ENCODE measurements around the gene AIMP1.
A peak's percentile ranks its signal among the peaks of the same experiment; 100 is the strongest.

The AIMP1 gene

GRCh38 chr4:106312997-106313522 lies 3.3 kb upstream of the AIMP1 start:
- CTCF ChIA-PET = interaction anchor here (0.7 kb wide), 1 partner anchor 13 kb away, joined by 4 read pairs; no protein-coding TSS in a partner anchor
- Histone ChIP-seq H3K4me1 (ENCODE audit: control insufficient read depth, insufficient read depth, low read length) (peaks cover 2% of the 10 kb centered on the region; the same call in 1 of the 2 replicates), H3K9me3 (ENCODE audit: control insufficient read depth, insufficient read depth, low read depth, low read length) (no peaks in the 10 kb centered on the region), H3K36me3 (ENCODE audit: control insufficient read depth in 2 of 2, insufficient read depth in 1 of 2, low read length in 2 of 2) (peaks cover 0 to 6% of the 10 kb centered on the region in 2 experiments; a peak in 1 of 3 replicates), H3K27ac (ENCODE audit: extremely low read depth, low read depth, low read length) (no peak overlapping the region), H3K4me3 (ENCODE audit: low read depth, low read length) (no peak overlapping the region)
- POLR2A ChIA-PET = no interaction called here
- no peak for TF ChIP-seq ZNF677 (tag by site-specific recombination; IDR thresholded peaks at IDR 0.05)
- TF ChIP-seq, protein P1, sequence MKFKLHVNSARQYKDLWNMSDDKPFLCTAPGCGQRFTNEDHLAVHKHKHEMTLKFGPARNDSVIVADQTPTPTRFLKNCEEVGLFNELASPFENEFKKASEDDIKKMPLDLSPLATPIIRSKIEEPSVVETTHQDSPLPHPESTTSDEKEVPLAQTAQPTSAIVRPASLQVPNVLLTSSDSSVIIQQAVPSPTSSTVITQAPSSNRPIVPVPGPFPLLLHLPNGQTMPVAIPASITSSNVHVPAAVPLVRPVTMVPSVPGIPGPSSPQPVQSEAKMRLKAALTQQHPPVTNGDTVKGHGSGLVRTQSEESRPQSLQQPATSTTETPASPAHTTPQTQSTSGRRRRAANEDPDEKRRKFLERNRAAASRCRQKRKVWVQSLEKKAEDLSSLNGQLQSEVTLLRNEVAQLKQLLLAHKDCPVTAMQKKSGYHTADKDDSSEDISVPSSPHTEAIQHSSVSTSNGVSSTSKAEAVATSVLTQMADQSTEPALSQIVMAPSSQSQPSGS (tag by site-specific recombination; IDR thresholded peaks at IDR 0.05; ENCODE audit: low read depth) = no peak
- no peak for TF ChIP-seq ZNF510 (tag by site-specific recombination; IDR thresholded peaks at IDR 0.05; ENCODE audit: insufficient replicate concordance)
- TF ChIP-seq PRDM1 (tag by site-specific recombination; IDR thresholded peaks at IDR 0.05) = 0 out of 2 replicates have a peak, but pooled peaks have one; percentile 29
- TF ChIP-seq, protein P2, sequence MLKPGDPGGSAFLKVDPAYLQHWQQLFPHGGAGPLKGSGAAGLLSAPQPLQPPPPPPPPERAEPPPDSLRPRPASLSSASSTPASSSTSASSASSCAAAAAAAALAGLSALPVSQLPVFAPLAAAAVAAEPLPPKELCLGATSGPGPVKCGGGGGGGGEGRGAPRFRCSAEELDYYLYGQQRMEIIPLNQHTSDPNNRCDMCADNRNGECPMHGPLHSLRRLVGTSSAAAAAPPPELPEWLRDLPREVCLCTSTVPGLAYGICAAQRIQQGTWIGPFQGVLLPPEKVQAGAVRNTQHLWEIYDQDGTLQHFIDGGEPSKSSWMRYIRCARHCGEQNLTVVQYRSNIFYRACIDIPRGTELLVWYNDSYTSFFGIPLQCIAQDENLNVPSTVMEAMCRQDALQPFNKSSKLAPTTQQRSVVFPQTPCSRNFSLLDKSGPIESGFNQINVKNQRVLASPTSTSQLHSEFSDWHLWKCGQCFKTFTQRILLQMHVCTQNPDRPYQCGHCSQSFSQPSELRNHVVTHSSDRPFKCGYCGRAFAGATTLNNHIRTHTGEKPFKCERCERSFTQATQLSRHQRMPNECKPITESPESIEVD (tag by site-specific recombination; IDR thresholded peaks at IDR 0.05) = 0 out of 2 replicates have a peak, but pooled peaks have one; percentile 25
- no peak for TF ChIP-seq ZNF292 (tag by site-specific recombination; IDR thresholded peaks at IDR 0.05; ENCODE audit: borderline replicate concordance, low read depth)
- peak; percentile 57; the same call in 1 of the 2 replicates for TF ChIP-seq SCRT1 (tag by site-specific recombination; IDR thresholded peaks at IDR 0.05; ENCODE audit: borderline replicate concordance)
- no peak for TF ChIP-seq ZNF639 (tag by site-specific recombination; IDR thresholded peaks at IDR 0.05)
- TF ChIP-seq, protein P3, sequence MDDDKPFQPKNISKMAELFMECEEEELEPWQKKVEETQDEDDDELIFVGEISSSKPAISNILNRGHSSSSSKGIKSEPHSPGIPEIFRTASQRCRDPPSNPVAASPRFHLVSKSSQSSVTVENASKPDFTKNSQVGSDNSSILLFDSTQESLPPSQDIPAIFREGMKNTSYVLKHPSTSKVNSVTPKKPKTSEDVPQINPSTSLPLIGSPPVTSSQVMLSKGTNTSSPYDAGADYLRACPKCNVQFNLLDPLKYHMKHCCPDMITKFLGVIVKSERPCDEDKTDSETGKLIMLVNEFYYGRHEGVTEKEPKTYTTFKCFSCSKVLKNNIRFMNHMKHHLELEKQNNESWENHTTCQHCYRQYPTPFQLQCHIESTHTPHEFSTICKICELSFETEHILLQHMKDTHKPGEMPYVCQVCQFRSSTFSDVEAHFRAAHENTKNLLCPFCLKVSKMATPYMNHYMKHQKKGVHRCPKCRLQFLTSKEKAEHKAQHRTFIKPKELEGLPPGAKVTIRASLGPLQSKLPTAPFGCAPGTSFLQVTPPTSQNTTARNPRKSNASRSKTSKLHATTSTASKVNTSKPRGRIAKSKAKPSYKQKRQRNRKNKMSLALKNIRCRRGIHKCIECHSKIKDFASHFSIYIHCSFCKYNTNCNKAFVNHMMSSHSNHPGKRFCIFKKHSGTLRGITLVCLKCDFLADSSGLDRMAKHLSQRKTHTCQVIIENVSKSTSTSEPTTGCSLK (tag by site-specific recombination; IDR thresholded peaks at IDR 0.05) = no peak
- no peak for TF ChIP-seq ZNF266 (tag by site-specific recombination; IDR thresholded peaks at IDR 0.05; ENCODE audit: low read depth)
- no peak for TF ChIP-seq ZNF645 (tag by site-specific recombination; IDR thresholded peaks at IDR 0.05)
- TF ChIP-seq BCL11A (tag by site-specific recombination; IDR thresholded peaks at IDR 0.05; ENCODE audit: low read depth) = no peak
- TF ChIP-seq, protein P4, sequence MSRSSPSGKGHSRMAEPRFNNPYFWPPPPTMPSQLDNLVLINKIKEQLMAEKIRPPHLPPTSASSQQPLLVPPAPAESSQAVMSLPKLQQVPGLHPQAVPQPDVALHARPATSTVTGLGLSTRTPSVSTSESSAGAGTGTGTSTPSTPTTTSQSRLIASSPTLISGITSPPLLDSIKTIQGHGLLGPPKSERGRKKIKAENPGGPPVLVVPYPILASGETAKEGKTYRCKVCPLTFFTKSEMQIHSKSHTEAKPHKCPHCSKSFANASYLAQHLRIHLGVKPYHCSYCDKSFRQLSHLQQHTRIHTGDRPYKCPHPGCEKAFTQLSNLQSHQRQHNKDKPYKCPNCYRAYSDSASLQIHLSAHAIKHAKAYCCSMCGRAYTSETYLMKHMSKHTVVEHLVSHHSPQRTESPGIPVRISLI (tag by site-specific recombination; IDR thresholded peaks at IDR 0.05) = peak; percentile 53; the same call in 1 of the 2 replicates
- no peak for TF ChIP-seq AEBP2 (tag by site-specific recombination; IDR thresholded peaks at IDR 0.05; ENCODE audit: borderline replicate concordance)
- peak; percentile 95 for TF ChIP-seq ZBTB17 (tag by site-specific recombination; IDR thresholded peaks at IDR 0.05)
- TF ChIP-seq ZNF558 (tag by site-specific recombination; IDR thresholded peaks at IDR 0.05) = no peak
- TF ChIP-seq SCRT2 (tag by site-specific recombination; IDR thresholded peaks at IDR 0.05) = peak; percentile 79
